ENCODE results near the gene AGMAT. TPM values are rescaled to one million over a fixed set of nuclear protein-coding genes. Genes with fewer than 3 reads are reported as not detected.

Gene AGMAT
- total RNA-seq, 2 experiments from 2014 or later = 18.1 to 24.0 TPM

DNA sequence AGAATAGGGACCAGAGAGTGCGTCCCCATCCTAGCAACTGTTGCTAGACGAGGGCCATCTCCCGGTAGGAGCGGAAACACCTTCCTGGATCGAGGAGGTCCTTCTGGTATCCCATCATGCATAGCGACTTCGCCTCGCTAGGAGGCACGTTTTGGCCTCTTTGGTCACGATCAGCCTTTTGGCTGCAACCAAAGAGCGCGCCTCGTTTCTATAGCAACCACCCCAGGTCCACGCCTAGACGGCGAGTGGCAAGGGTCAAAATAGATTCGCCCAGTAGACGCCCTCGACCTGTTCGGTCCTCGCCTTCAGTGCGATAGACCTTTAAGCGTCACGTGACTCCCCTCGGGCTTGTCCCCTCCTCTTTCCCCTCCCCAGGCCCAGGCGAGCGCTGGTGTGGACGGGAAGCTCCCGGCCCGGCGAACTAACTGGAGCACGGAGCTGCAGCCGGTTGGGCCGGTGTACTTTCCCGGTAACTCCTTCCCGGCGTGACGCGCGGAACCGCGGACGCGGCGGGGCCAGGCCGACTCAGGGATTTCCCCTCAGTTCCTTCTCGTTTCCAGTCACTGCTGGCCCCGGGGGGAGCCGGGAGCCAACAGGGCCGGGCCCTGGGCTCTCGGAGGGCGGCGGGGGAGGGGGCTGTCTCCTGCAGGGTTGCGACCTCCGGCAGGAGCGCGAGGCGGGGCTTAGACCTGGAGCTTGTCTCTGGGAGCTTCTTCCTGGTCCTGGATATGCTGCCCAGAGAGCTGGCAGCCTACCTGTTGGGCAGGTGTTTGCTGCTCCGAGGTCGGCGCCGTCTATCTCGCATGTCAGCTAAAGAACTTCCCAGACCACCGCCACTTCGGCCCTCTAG, 58.1 kb downstream of the AGMAT start, which contains the start of gene DNAJC16:
DNAJC16 (plus strand) TSS at position 359 of the 850 bp plus-strand sequence. CDS start 2,258 bp downstream, outside the sequence.
- ChIA-PET CTCF (interaction anchor here (1.0 to 1.2 kb wide), 2 partner anchors 27 to 62 kb away, joined by 3 read pairs; no protein-coding TSS in a partner anchor), POLR2A (interaction anchor here (1.0 kb wide), 1 partner anchor 91 kb away, joined by 3 read pairs; no protein-coding TSS in a partner anchor)
- peak; percentile 98 for DNase-seq
- no peaks in the 10 kb centered on the region for H3K9me3 Mint-ChIP-seq (ENCODE audit: low read depth)
- peak; percentile 57 for ATAC-seq
- no peaks in the 10 kb centered on the region for H3K27me3 Mint-ChIP-seq
- peaks cover 53% of the 10 kb centered on the region for H3K4me1 Mint-ChIP-seq
- H3K36me3 Mint-ChIP-seq (ENCODE audit: low read depth) = peaks cover 6% of the 10 kb centered on the region
- peak within 1 kb of the TSS; percentile 88 for H3K27ac Mint-ChIP-seq
- H3K4me3 Mint-ChIP-seq = peak within 1 kb of the TSS; percentile 84
- intact Hi-C loops (cut with DNase I, micrococcal nuclease) = loop anchor here (1.0 to 10.0 kb wide), 11 partner anchors 51 to 1911 kb away; partner anchors contain the start of genes DDI2 (in 2 of the 2), EFHD2 (in 1 of the 2), NECAP2 (in 1 of the 2) and RCC2 (in 1 of the 2)

GRCh38 chr1:15526021-15526489, 58.8 kb downstream of the AGMAT start:
- no peaks in the 10 kb centered on the region for H3K27me3 Mint-ChIP-seq
- CTCF ChIA-PET = no interaction called here
- peak overlapping the region; percentile 84 for H3K4me3 Mint-ChIP-seq

DNA sequence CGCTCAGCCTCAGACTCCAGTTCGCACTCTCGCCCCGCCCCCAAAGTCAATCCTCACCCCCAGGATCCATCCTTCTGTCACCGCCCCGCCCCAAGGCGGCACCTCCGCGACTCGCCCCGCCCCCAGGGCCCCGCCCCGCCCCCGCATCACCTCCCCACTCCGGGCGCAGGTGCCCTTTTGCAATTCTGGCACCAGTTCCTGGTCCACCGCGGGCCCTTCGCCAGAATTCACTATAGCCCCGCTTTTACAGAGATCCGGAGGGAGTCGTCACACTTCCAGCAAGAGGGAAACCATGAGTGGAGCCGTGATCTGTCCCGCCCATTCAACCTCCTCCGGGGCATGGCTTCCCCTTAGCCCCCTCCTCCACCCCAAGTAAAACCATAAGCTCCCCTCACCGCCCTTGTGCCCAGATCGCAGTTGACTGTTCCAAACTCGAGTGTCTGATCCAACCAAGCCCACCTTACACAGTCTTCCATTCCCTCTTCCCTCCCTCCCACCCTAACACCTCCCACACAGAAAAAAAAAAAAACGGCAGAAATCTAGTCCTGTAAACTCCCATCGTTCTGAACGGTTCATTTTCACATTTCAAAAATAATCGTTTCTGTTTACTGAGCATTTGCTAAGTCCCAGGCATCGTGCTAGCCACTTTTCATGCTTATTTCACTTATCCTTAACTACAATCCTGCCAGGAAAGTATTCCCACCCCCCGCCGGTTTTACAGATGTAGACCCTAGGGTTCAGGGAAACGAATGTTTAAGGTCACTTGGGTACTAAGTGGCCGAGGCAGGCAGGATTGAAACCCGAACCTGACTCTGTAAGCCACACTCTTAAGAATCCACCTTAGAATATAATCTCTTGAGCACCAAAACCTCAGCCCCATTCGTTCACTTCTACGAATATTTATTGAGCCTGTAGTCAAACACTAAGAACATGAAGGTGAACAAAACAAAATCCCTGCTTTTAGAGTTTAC, 59.5 kb downstream of the AGMAT start:
- Mint-ChIP-seq H3K36me3 (ENCODE audit: low read depth) (peaks cover 2% of the 10 kb centered on the region), H3K27me3 (no peaks in the 10 kb centered on the region), H3K4me1 (peaks cover 51% of the 10 kb centered on the region), H3K4me3 (peak overlapping the region; percentile 84), H3K27ac (peak overlapping the region; percentile 88), H3K9me3 (ENCODE audit: low read depth) (no peaks in the 10 kb centered on the region)
- POLR2A ChIA-PET = interaction anchor here (0.6 kb wide), 1 partner anchor 93 kb away, joined by 3 read pairs; no protein-coding TSS in a partner anchor
- CTCF ChIA-PET = no interaction called here
- peak; percentile 68 for ATAC-seq
- intact Hi-C loops (cut with DNase I, micrococcal nuclease) = loop anchor here (1.0 to 10.0 kb wide), 17 partner anchors 52 to 1912 kb away; partner anchors contain the start of genes DDI2 (in 2 of the 2), EFHD2 (in 1 of the 2), NECAP2 (in 1 of the 2) and PLEKHM2 (in 1 of the 2)
- peak; percentile 100 for DNase-seq

More at GRCh38 chr1:15526021-15526489, 58.8 kb downstream of the AGMAT start:
- DNase-seq (peak; percentile 42), ATAC-seq (no peak)
- intact Hi-C loops (cut with DNase I, micrococcal nuclease) = loop anchor here (1.0 to 10.0 kb wide), 11 partner anchors 51 to 1911 kb away; partner anchors contain the start of genes DDI2 (in 2 of the 2), EFHD2 (in 1 of the 2), NECAP2 (in 1 of the 2) and RCC2 (in 1 of the 2)
- Mint-ChIP-seq H3K9me3 (ENCODE audit: low read depth) (no peaks in the 10 kb centered on the region), H3K4me1 (peaks cover 54% of the 10 kb centered on the region), H3K27ac (peak overlapping the region; percentile 88), H3K36me3 (ENCODE audit: low read depth) (peaks cover 5% of the 10 kb centered on the region)
- POLR2A ChIA-PET = interaction anchor here (1.0 kb wide), 1 partner anchor 92 kb away, joined by 3 read pairs; no protein-coding TSS in a partner anchor

- H3K27ac Mint-ChIP-seq = peak overlapping the region; percentile 97
- DNase-seq = peak; percentile 100
- H3K27me3 Mint-ChIP-seq = no peaks in the 10 kb centered on the region
- H3K4me1 Mint-ChIP-seq = peaks cover 51% of the 10 kb centered on the region
- ChIA-PET POLR2A (no interaction called here), CTCF (interaction anchor here (1.2 kb wide), 1 partner anchor 201 kb away, joined by 4 read pairs; no protein-coding TSS in a partner anchor)
- peak overlapping the region; percentile 84 for H3K4me3 Mint-ChIP-seq
- intact Hi-C loops (cut with DNase I, micrococcal nuclease) = loop anchor here (1.0 to 10.0 kb wide), 16 partner anchors 53 to 1913 kb away; partner anchors contain the start of genes EFHD2 (in 1 of the 2), FBXO42 (in 1 of the 2), NECAP2 (in 1 of the 2) and PLEKHM2 (in 1 of the 2)
- peak; percentile 57 for ATAC-seq
- no peaks in the 10 kb centered on the region for H3K9me3 Mint-ChIP-seq (ENCODE audit: low read depth)
- peaks cover 2% of the 10 kb centered on the region for H3K36me3 Mint-ChIP-seq (ENCODE audit: low read depth)
These were observed 60.4 kb downstream of the AGMAT start for GRCh38 chr1:15524283-15525049.

DNA sequence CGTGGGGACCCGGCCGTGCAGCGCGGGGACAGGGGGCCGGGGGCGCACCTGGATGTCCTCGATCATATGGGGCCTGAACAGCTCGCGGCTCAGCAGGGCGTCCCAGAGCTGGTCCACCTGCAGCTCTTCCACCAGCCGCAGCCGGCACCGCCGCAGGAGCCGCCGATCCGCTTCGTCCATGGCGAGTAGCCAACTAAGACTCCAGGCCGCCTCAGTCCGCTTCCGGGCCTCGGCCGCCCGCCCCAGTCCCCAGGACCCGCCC, 60.9 kb downstream of the AGMAT start, which contains the start of gene CASP9:
CASP9 (minus strand) TSS at position 195 of the 262 bp plus-strand sequence; CDS start at position 180, 15 bp downstream.
- DNase-seq = no peak
- Mint-ChIP-seq H3K4me1 (peaks cover 51% of the 10 kb centered on the region), H3K27me3 (no peaks in the 10 kb centered on the region), H3K36me3 (ENCODE audit: low read depth) (no peaks in the 10 kb centered on the region), H3K4me3 (peak within 1 kb of the TSS; percentile 84), H3K27ac (peak within 1 kb of the TSS; percentile 97), H3K9me3 (ENCODE audit: low read depth) (no peaks in the 10 kb centered on the region)
- intact Hi-C loops (cut with DNase I, micrococcal nuclease) = loop anchor here (1.0 to 10.0 kb wide), 12 partner anchors 115 to 1789 kb away; partner anchors contain the start of genes EFHD2 (in 1 of the 2), FBXO42 (in 1 of the 2) and PLEKHM2 (in 1 of the 2)
- ChIA-PET POLR2A (interaction anchor here (0.6 kb wide), 2 partner anchors 594 to 990 kb away, joined by 3 to 8 read pairs; partner anchors contain the start of gene RNU1-1), CTCF (interaction anchor here (1.2 kb wide), 1 partner anchor 201 kb away, joined by 4 read pairs; no protein-coding TSS in a partner anchor)
- peak; percentile 1 for ATAC-seq

DNA sequence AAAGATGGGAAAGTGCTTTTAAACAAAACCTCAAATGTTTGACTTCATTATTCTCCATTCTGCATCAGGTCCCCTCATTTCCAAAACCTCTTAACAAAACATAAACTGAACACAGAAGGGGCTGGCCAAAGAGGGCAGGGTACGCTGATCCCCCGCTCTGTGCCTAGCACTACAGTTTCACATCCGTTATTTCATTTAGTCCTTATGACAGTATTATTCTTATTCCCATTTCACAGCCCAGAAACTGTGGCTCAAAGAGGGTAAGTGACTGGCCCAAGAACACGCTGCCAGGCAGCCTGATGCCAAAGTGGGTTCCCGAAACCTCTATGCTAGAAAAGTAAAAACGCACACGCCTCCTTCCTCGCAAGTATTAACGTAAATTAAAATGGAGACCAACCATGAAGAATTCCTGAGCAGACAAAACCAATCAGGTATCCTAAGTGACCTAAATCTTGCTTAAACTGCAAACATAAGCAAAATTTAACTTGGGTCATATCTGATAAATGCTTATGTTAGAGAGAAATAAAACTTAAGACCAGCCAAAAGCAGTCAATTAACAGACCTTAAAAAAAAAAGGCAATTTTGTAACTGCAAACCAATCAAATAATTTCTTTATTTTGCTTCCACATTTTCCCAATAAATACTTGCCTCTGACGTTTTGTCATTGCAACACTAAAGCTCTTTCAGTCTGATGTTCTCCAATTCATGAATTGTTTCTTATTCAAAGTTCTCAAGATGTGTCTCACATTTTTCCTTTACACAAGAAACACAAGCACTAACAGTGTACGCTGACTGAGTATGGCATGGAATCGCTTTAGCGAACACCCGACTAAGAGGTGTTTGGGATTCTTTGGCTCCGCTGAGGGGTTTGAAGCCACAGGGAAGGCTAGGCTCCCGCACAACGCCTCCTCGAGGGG, 61.5 kb downstream of the AGMAT start:
- Mint-ChIP-seq H3K27me3 (no peaks in the 10 kb centered on the region), H3K27ac (peak overlapping the region; percentile 65), H3K4me1 (peaks cover 46% of the 10 kb centered on the region), H3K36me3 (ENCODE audit: low read depth) (no peaks in the 10 kb centered on the region), H3K9me3 (ENCODE audit: low read depth) (no peaks in the 10 kb centered on the region), H3K4me3 (peak overlapping the region; percentile 84)
- ATAC-seq (no peak), DNase-seq (no peak)
- CTCF ChIA-PET = interaction anchor here (0.6 to 1.2 kb wide), 2 partner anchors 200 to 262 kb away, joined by 3 to 4 read pairs; no protein-coding TSS in a partner anchor
- POLR2A ChIA-PET = interaction anchor here (0.6 kb wide), 2 partner anchors 594 to 990 kb away, joined by 3 to 8 read pairs; partner anchors contain the start of gene RNU1-1
- intact Hi-C loops (cut with DNase I, micrococcal nuclease) = loop anchor here (1.0 to 10.0 kb wide), 12 partner anchors 114 to 1789 kb away; partner anchors contain the start of genes EFHD2 (in 1 of the 2), FBXO42 (in 1 of the 2) and PLEKHM2 (in 1 of the 2)

GRCh38 chr1:15522551-15522950, 62.3 kb downstream of the AGMAT start:
- H3K36me3 Mint-ChIP-seq (ENCODE audit: low read depth) = peaks cover 2% of the 10 kb centered on the region
- POLR2A ChIA-PET = no interaction called here
- no peak overlapping the region for H3K27ac Mint-ChIP-seq
- ATAC-seq (no peak), DNase-seq (no peak)
- no peaks in the 10 kb centered on the region for H3K9me3 Mint-ChIP-seq (ENCODE audit: low read depth)
- H3K4me1 Mint-ChIP-seq = peaks cover 38% of the 10 kb centered on the region
- no peaks in the 10 kb centered on the region for H3K27me3 Mint-ChIP-seq
- CTCF ChIA-PET = no interaction called here
- intact Hi-C loops (cut with DNase I, micrococcal nuclease) = loop anchor here in 1 of 2 experiments (10.0 kb wide), 1 partner anchor 1788 kb away; no protein-coding TSS in a partner anchor
- H3K4me3 Mint-ChIP-seq = no peak overlapping the region
